ENCODE data around the gene ATCAY. TPM values are rescaled to one million over a fixed set of nuclear protein-coding genes. Genes with fewer than 3 reads are reported as not detected.
"Not testable (repeated sequence)": the region's sequence is repeated elsewhere in the genome, so short reads cannot be mapped to it uniquely, and the experiment has no call there.

The ATCAY gene
- polyA plus RNA-seq, 2 donors = not detected

GRCh38 chr19:3942790-3943409 lies 62.4 kb downstream of the ATCAY start:
- H3K4me3 ChIP-seq (ENCODE audit: low read depth in 1 of 2, low read length in 2 of 2) = no peak overlapping the region
- H3K27me3 ChIP-seq (ENCODE audit: control insufficient read depth in 1 of 2, insufficient read depth in 2 of 2, low read length in 2 of 2) = no peaks in the 10 kb centered on the region
- no peak overlapping the region for H3K27ac ChIP-seq (ENCODE audit: low read depth in 2 of 2, low read length in 1 of 2)
- no peaks in the 10 kb centered on the region for H3K9me3 ChIP-seq (ENCODE audit: control insufficient read depth in 2 of 2, insufficient read depth in 1 of 2, low read depth in 1 of 2, low read length in 1 of 2)
- no peaks in the 10 kb centered on the region for H3K4me1 ChIP-seq (ENCODE audit: control insufficient read depth in 2 of 2, insufficient read depth in 2 of 2, low read length in 1 of 2)
- H3K36me3 ChIP-seq (ENCODE audit: control insufficient read depth in 2 of 2, insufficient read depth in 2 of 2, low read length in 1 of 2) = no peaks in the 10 kb centered on the region
- 73 to 76% methylated on average over 8 of the region's 8 CpGs for WGBS, 2 donors

GRCh38 chr19:3944018-3944721 lies 63.7 kb downstream of the ATCAY start:
- WGBS, 2 donors = 73 to 78% methylated on average over 11 of the region's 11 CpGs
- no peaks in the 10 kb centered on the region for H3K4me1 ChIP-seq (ENCODE audit: control insufficient read depth in 2 of 2, insufficient read depth in 2 of 2, low read length in 1 of 2)
- no peaks in the 10 kb centered on the region for H3K27me3 ChIP-seq (ENCODE audit: control insufficient read depth in 1 of 2, insufficient read depth in 2 of 2, low read length in 2 of 2)
- H3K36me3 ChIP-seq (ENCODE audit: control insufficient read depth in 2 of 2, insufficient read depth in 2 of 2, low read length in 1 of 2) = no peaks in the 10 kb centered on the region
- no peaks in the 10 kb centered on the region for H3K9me3 ChIP-seq (ENCODE audit: control insufficient read depth in 2 of 2, insufficient read depth in 1 of 2, low read depth in 1 of 2, low read length in 1 of 2)
- no peak overlapping the region for H3K4me3 ChIP-seq (ENCODE audit: low read depth in 1 of 2, low read length in 2 of 2)
- H3K27ac ChIP-seq (ENCODE audit: low read depth in 2 of 2, low read length in 1 of 2) = no peak overlapping the region

GRCh38 chr19:3945838-3946237 lies 65.4 kb downstream of the ATCAY start:
- no peak overlapping the region for H3K27ac ChIP-seq (ENCODE audit: low read depth in 2 of 2, low read length in 1 of 2)
- H3K4me1 ChIP-seq (ENCODE audit: control insufficient read depth in 2 of 2, insufficient read depth in 2 of 2, low read length in 1 of 2) = no peaks in the 10 kb centered on the region
- H3K27me3 ChIP-seq (ENCODE audit: control insufficient read depth in 1 of 2, insufficient read depth in 2 of 2, low read length in 2 of 2) = no peaks in the 10 kb centered on the region
- no peaks in the 10 kb centered on the region for H3K36me3 ChIP-seq (ENCODE audit: control insufficient read depth in 2 of 2, insufficient read depth in 2 of 2, low read length in 1 of 2)
- H3K4me3 ChIP-seq (ENCODE audit: low read depth in 1 of 2, low read length in 2 of 2) = no peak overlapping the region
- WGBS, 2 donors = 43 to 53% methylated on average over 2 of the region's 2 CpGs
- no peaks in the 10 kb centered on the region for H3K9me3 ChIP-seq (ENCODE audit: control insufficient read depth in 2 of 2, insufficient read depth in 1 of 2, low read depth in 1 of 2, low read length in 1 of 2)

GRCh38 chr19:3947316-3947933 lies 66.9 kb downstream of the ATCAY start:
- H3K9me3 ChIP-seq (ENCODE audit: control insufficient read depth in 2 of 2, insufficient read depth in 1 of 2, low read depth in 1 of 2, low read length in 1 of 2) = not testable (repeated sequence)
- whole genome bisulfite sequencing, 2 donors = 85 to 87% methylated on average over 15 of the region's 15 CpGs

GRCh38 chr19:3949294-3949693 lies 68.8 kb downstream of the ATCAY start:
- Histone ChIP-seq H3K27ac (ENCODE audit: low read depth in 2 of 2, low read length in 1 of 2) (no peak overlapping the region), H3K27me3 (ENCODE audit: control insufficient read depth in 1 of 2, insufficient read depth in 2 of 2, low read length in 2 of 2) (no peaks in the 10 kb centered on the region), H3K4me3 (ENCODE audit: low read depth in 1 of 2, low read length in 2 of 2) (no peak overlapping the region), H3K36me3 (ENCODE audit: control insufficient read depth in 2 of 2, insufficient read depth in 2 of 2, low read length in 1 of 2) (no peaks in the 10 kb centered on the region), H3K9me3 (ENCODE audit: control insufficient read depth in 2 of 2, insufficient read depth in 1 of 2, low read depth in 1 of 2, low read length in 1 of 2) (no peaks in the 10 kb centered on the region), H3K4me1 (ENCODE audit: control insufficient read depth in 2 of 2, insufficient read depth in 2 of 2, low read length in 1 of 2) (no peaks in the 10 kb centered on the region)
- 78 to 79% methylated on average over 11 of the region's 11 CpGs for WGBS, 2 donors

More at GRCh38 chr19:3947316-3947933, 66.9 kb downstream of the ATCAY start:
- H3K27me3 ChIP-seq (ENCODE audit: control insufficient read depth in 1 of 2, insufficient read depth in 2 of 2, low read length in 2 of 2); H3K4me3 ChIP-seq (ENCODE audit: low read depth in 1 of 2, low read length in 2 of 2); H3K27ac ChIP-seq (ENCODE audit: low read depth in 2 of 2, low read length in 1 of 2); H3K4me1 ChIP-seq (ENCODE audit: control insufficient read depth in 2 of 2, insufficient read depth in 2 of 2, low read length in 1 of 2); H3K36me3 ChIP-seq (ENCODE audit: control insufficient read depth in 2 of 2, insufficient read depth in 2 of 2, low read length in 1 of 2): not testable (repeated sequence)

- Histone ChIP-seq H3K27ac (ENCODE audit: low read depth in 2 of 2, low read length in 1 of 2) (peak overlapping the region in 1 of 2 donors; percentile 8), H3K27me3 (ENCODE audit: control insufficient read depth in 1 of 2, insufficient read depth in 2 of 2, low read length in 2 of 2) (no peaks in the 10 kb centered on the region), H3K4me3 (ENCODE audit: low read depth in 1 of 2, low read length in 2 of 2) (no peak overlapping the region), H3K4me1 (ENCODE audit: control insufficient read depth in 2 of 2, insufficient read depth in 2 of 2, low read length in 1 of 2) (no peaks in the 10 kb centered on the region), H3K9me3 (ENCODE audit: control insufficient read depth in 2 of 2, insufficient read depth in 1 of 2, low read depth in 1 of 2, low read length in 1 of 2) (no peaks in the 10 kb centered on the region), H3K36me3 (ENCODE audit: control insufficient read depth in 2 of 2, insufficient read depth in 2 of 2, low read length in 1 of 2) (no peaks in the 10 kb centered on the region)
- 53 to 54% methylated on average over 16 to 20 of the region's 20 CpGs for WGBS, 2 donors
Measured at GRCh38 chr19:3949997-3950859, 69.7 kb downstream of the ATCAY start.

GRCh38 chr19:3950871-3951861 lies 70.7 kb downstream of the ATCAY start:
- 34 to 42% methylated on average over 38 to 41 of the region's 41 CpGs for WGBS, 2 donors
- H3K27ac ChIP-seq (ENCODE audit: low read depth in 2 of 2, low read length in 1 of 2) = peak overlapping the region in 1 of 2 donors; percentile 74
- no peaks in the 10 kb centered on the region for H3K4me1 ChIP-seq (ENCODE audit: control insufficient read depth in 2 of 2, insufficient read depth in 2 of 2, low read length in 1 of 2)
- no peaks in the 10 kb centered on the region for H3K36me3 ChIP-seq (ENCODE audit: control insufficient read depth in 2 of 2, insufficient read depth in 2 of 2, low read length in 1 of 2)
- no peaks in the 10 kb centered on the region for H3K9me3 ChIP-seq (ENCODE audit: control insufficient read depth in 2 of 2, insufficient read depth in 1 of 2, low read depth in 1 of 2, low read length in 1 of 2)
- H3K27me3 ChIP-seq (ENCODE audit: control insufficient read depth in 1 of 2, insufficient read depth in 2 of 2, low read length in 2 of 2) = no peaks in the 10 kb centered on the region
- peak overlapping the region in 1 of 2 donors; percentile 11 for H3K4me3 ChIP-seq (ENCODE audit: low read depth in 1 of 2, low read length in 2 of 2)

GRCh38 chr19:3952755-3953276 lies 72.3 kb downstream of the ATCAY start:
- not testable (repeated sequence) for H3K4me3 ChIP-seq (ENCODE audit: low read depth in 1 of 2, low read length in 2 of 2); H3K4me1 ChIP-seq (ENCODE audit: control insufficient read depth in 2 of 2, insufficient read depth in 2 of 2, low read length in 1 of 2); H3K9me3 ChIP-seq (ENCODE audit: control insufficient read depth in 2 of 2, insufficient read depth in 1 of 2, low read depth in 1 of 2, low read length in 1 of 2); H3K27me3 ChIP-seq (ENCODE audit: control insufficient read depth in 1 of 2, insufficient read depth in 2 of 2, low read length in 2 of 2); H3K36me3 ChIP-seq (ENCODE audit: control insufficient read depth in 2 of 2, insufficient read depth in 2 of 2, low read length in 1 of 2)
- 81 to 87% methylated on average over 9 of the region's 9 CpGs for WGBS, 2 donors
- peak overlapping the region in 1 of 2 donors; percentile 51 for H3K27ac ChIP-seq (ENCODE audit: low read depth in 2 of 2, low read length in 1 of 2)
